Measurements from ENCODE around the gene ADAM22.

GRCh38 chr7:88176190-88176589 is 242.1 kb downstream of the ADAM22 start:
- TF ChIP-seq EZH2 (IDR thresholded peaks at IDR 0.05; ENCODE audit: low read length, missing control alignments), result no peak
- no peak for TF ChIP-seq CTCF (conservative IDR thresholded peaks at IDR 0.05 in 1 of 2, IDR thresholded peaks at IDR 0.05 in 1 of 2; ENCODE audit: low read depth in 1 of 2, low read length in 2 of 2)
